HAP-1 (cell line): Measurements from ENCODE around the gene UGT1A7.
"Not testable (repeated sequence)": the region's sequence is repeated elsewhere in the genome, so short reads cannot be mapped to it uniquely, and the experiment has no call there.

ENCODE experiments used
- DNase-seq, 2 experiments: peaks; one replicate each; pipeline ENCODE4 v3.0.0-alpha.2; 2016 to 2020; ENCODE audit warnings: low spot score in 2 of 2
- H3K27me3 ChIP-seq: fragments of 250-450 bp; sonication (Bioruptor Pico); 2 replicates; pipeline ENCODE4 v1.5.1; 2020; ENCODE audit warnings: low read depth, mild to moderate bottlenecking, moderate library complexity
- H3K36me3 ChIP-seq: fragments of 250-450 bp; sonication (Bioruptor Pico); replicated peaks from 2 replicates; pipeline ENCODE4 v1.5.1; 2020; ENCODE audit warnings: mild to moderate bottlenecking
- H3K4me1 ChIP-seq: fragments of 250-450 bp; sonication (Bioruptor Pico); 2 replicates; pipeline ENCODE4 v1.5.1; 2020; ENCODE audit warnings: mild to moderate bottlenecking
- H3K4me3 ChIP-seq: fragments of 250-450 bp; sonication (Bioruptor Pico); 2 replicates; pipeline ENCODE4 v1.5.1; 2020; ENCODE audit warnings: mild to moderate bottlenecking, moderate library complexity
- H3K9me3 ChIP-seq: fragments of 250-450 bp; sonication (Bioruptor Pico); 2 replicates; pipeline ENCODE4 v1.5.1; 2020; ENCODE audit warnings: mild to moderate bottlenecking, moderate library complexity
- in situ Hi-C: fragments of 300-500 bp; cut with MboI; formaldehyde crosslinking; loops from 3 replicates; pipeline ENCODE4 v1.14.3; 2020; ENCODE audit warnings: low sequenced_read_pairs, inconsistent platforms, mixed read lengths

UGT1A7 gene

GRCh38 chr2:233690444-233690843 is 8.7 kb downstream of the UGT1A7 start:
- H3K27me3 ChIP-seq, result no peaks in the 10 kb centered on the region
- peaks cover 6% of the 10 kb centered on the region for H3K9me3 ChIP-seq
- H3K4me3 ChIP-seq, result no peak overlapping the region
- H3K36me3 ChIP-seq, result no peaks in the 10 kb centered on the region
- H3K4me1 ChIP-seq, result peaks cover 20% of the 10 kb centered on the region
- in situ Hi-C loops, result loop anchor here (10.0 kb wide), 1 partner anchor 126 kb away; the partner anchor contains the start of gene USP40
- no peak for DNase-seq

- peaks cover 6% of the 10 kb centered on the region for H3K9me3 ChIP-seq
- DNase-seq, result peak; percentile 84 to 97
- no peaks in the 10 kb centered on the region for H3K27me3 ChIP-seq
- in situ Hi-C loops, result loop anchor here (10.0 kb wide), 1 partner anchor 127 kb away; the partner anchor contains the start of gene USP40
- peaks cover 20% of the 10 kb centered on the region for H3K4me1 ChIP-seq
- H3K4me3 ChIP-seq, result no peak overlapping the region
- H3K36me3 ChIP-seq, result no peaks in the 10 kb centered on the region
These were observed 10.0 kb downstream of the UGT1A7 start for GRCh38 chr2:233691443-233692433.

GRCh38 chr2:233692648-233693047 is 10.9 kb downstream of the UGT1A7 start, which contains the start of gene UGT1A6:
Gene UGT1A6, plus strand, starts transcription at chr2:233692890. Its CDS starts 115 bp downstream, at chr2:233693005.
- no peak within 1 kb of the TSS for H3K4me3 ChIP-seq
- peaks cover 6% of the 10 kb centered on the region for H3K9me3 ChIP-seq
- no peak for DNase-seq
- H3K4me1 ChIP-seq, result peaks cover 20% of the 10 kb centered on the region
- H3K36me3 ChIP-seq, result no peaks in the 10 kb centered on the region
- H3K27me3 ChIP-seq, result no peaks in the 10 kb centered on the region
- in situ Hi-C loops, result loop anchor here (10.0 kb wide), 1 partner anchor 128 kb away; the partner anchor contains the start of gene USP40

- Histone ChIP-seq H3K9me3 (peaks cover 6% of the 10 kb centered on the region), H3K27me3 (no peaks in the 10 kb centered on the region), H3K36me3 (no peaks in the 10 kb centered on the region), H3K4me3 (no peak overlapping the region), H3K4me1 (peaks cover 29% of the 10 kb centered on the region)
- in situ Hi-C loops, result loop anchor here (10.0 kb wide), 1 partner anchor 129 kb away; the partner anchor contains the start of gene USP40
- no peak for DNase-seq
These were observed 12.3 kb downstream of the UGT1A7 start for GRCh38 chr2:233693963-233694362.

GRCh38 chr2:233698740-233699139 is 17.0 kb downstream of the UGT1A7 start:
- peaks cover 36% of the 10 kb centered on the region for H3K4me1 ChIP-seq
- no peaks in the 10 kb centered on the region for H3K9me3 ChIP-seq
- no peak for DNase-seq
- no peaks in the 10 kb centered on the region for H3K36me3 ChIP-seq
- no peaks in the 10 kb centered on the region for H3K27me3 ChIP-seq
- H3K4me3 ChIP-seq, result no peak overlapping the region
- in situ Hi-C loops, result loop anchor here (10.0 kb wide), 1 partner anchor 134 kb away; the partner anchor contains the start of gene USP40

GRCh38 chr2:233699424-233700027 is 17.8 kb downstream of the UGT1A7 start:
- no peaks in the 10 kb centered on the region for H3K36me3 ChIP-seq
- H3K27me3 ChIP-seq, result no peaks in the 10 kb centered on the region
- no peak for DNase-seq
- no peak overlapping the region for H3K4me3 ChIP-seq
- in situ Hi-C loops, result loop anchor here (10.0 kb wide), 1 partner anchor 135 kb away; the partner anchor contains the start of gene USP40
- H3K4me1 ChIP-seq, result peaks cover 35% of the 10 kb centered on the region
- no peaks in the 10 kb centered on the region for H3K9me3 ChIP-seq

GRCh38 chr2:233700028-233700635 is 18.4 kb downstream of the UGT1A7 start:
- Histone ChIP-seq H3K4me1 (peaks cover 33% of the 10 kb centered on the region), H3K36me3 (no peaks in the 10 kb centered on the region), H3K4me3 (no peak overlapping the region), H3K27me3 (no peaks in the 10 kb centered on the region), H3K9me3 (no peaks in the 10 kb centered on the region)
- DNase-seq, result peak; percentile 73 to 95
- in situ Hi-C loops, result no loop called here

GRCh38 chr2:233700842-233701241 is 19.1 kb downstream of the UGT1A7 start:
- DNase-seq, in situ Hi-C loops, H3K9me3 ChIP-seq, H3K27me3 ChIP-seq, H3K36me3 ChIP-seq, H3K4me3 ChIP-seq: not testable (repeated sequence)
- peaks cover 33% of the 10 kb centered on the region for H3K4me1 ChIP-seq

GRCh38 chr2:233702238-233702637 is 20.5 kb downstream of the UGT1A7 start:
- H3K36me3 ChIP-seq, result no peaks in the 10 kb centered on the region
- H3K4me3 ChIP-seq, result no peak overlapping the region
- no peaks in the 10 kb centered on the region for H3K27me3 ChIP-seq
- no peaks in the 10 kb centered on the region for H3K9me3 ChIP-seq
- in situ Hi-C loops, result no loop called here
- DNase-seq, result no peak
- peaks cover 33% of the 10 kb centered on the region for H3K4me1 ChIP-seq

GRCh38 chr2:233705911-233706506 is 24.3 kb downstream of the UGT1A7 start:
- DNase-seq, result no peak
- in situ Hi-C loops, result no loop called here
- H3K4me1 ChIP-seq, result peaks cover 25% of the 10 kb centered on the region
- H3K9me3 ChIP-seq, result no peaks in the 10 kb centered on the region
- no peaks in the 10 kb centered on the region for H3K36me3 ChIP-seq
- H3K27me3 ChIP-seq, result no peaks in the 10 kb centered on the region
- H3K4me3 ChIP-seq, result no peak overlapping the region

- in situ Hi-C loops, result no loop called here
These were observed 25.0 kb downstream of the UGT1A7 start for GRCh38 chr2:233706720-233707119.

GRCh38 chr2:233707940-233708644 is 26.4 kb downstream of the UGT1A7 start:
- Histone ChIP-seq H3K4me1 (peaks cover 23% of the 10 kb centered on the region), H3K27me3 (no peaks in the 10 kb centered on the region), H3K36me3 (no peaks in the 10 kb centered on the region), H3K9me3 (no peaks in the 10 kb centered on the region), H3K4me3 (no peak overlapping the region)
- DNase-seq, result no peak
- in situ Hi-C loops, result no loop called here

More at GRCh38 chr2:233706720-233707119, 25.0 kb downstream of the UGT1A7 start:
- Histone ChIP-seq H3K9me3 (no peaks in the 10 kb centered on the region), H3K36me3 (no peaks in the 10 kb centered on the region), H3K27me3 (no peaks in the 10 kb centered on the region), H3K4me3 (no peak overlapping the region), H3K4me1 (peaks cover 30% of the 10 kb centered on the region)
- DNase-seq, result no peak

- H3K36me3 ChIP-seq, result no peaks in the 10 kb centered on the region
- in situ Hi-C loops, result no loop called here
- peaks cover 23% of the 10 kb centered on the region for H3K4me1 ChIP-seq
- no peaks in the 10 kb centered on the region for H3K9me3 ChIP-seq
- H3K27me3 ChIP-seq, result no peaks in the 10 kb centered on the region
- no peak overlapping the region for H3K4me3 ChIP-seq
- DNase-seq, result no peak
These were observed 27.2 kb downstream of the UGT1A7 start for GRCh38 chr2:233708942-233709341.
